Superior temporal gyrus (tissue), 1 donor: ENCODE measurements around the gene RNLS.

Experiments
- DNase-seq: peaks from one replicate; pipeline ENCODE4 v3.0.0-alpha.2; 2016; ENCODE audit errors: extremely low spot score

RNLS gene

GRCh38 chr10:88256886-88257285 lies 326.2 kb downstream of the RNLS start:
- DNase-seq, result no peak

- no peak for DNase-seq
Observed at GRCh38 chr10:88256013-88256680, 327.0 kb downstream of the RNLS start.

DNA sequence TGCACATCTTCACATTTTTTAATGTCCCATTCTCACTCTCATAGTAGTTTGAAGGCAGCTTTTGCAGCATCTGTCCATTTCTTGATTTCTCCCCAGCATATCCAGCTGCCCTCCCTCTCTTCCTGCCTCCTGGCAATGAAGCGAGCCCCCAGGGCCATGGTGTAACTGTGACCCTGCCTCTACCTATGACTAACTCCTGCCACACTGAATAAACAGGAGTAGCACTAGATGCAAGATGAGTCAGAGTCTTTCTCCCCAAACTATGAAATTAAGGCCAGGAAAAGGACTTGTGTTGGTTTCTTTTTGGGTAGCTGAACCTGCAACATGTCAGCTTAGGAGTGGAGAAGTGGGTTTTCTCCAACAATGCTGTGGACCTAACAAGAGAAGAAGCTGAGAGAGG lies 329.0 kb downstream of the RNLS start:
- DNase-seq, result no peak

GRCh38 chr10:88253622-88254021 lies 329.5 kb downstream of the RNLS start:
- DNase-seq, result no peak

DNA sequence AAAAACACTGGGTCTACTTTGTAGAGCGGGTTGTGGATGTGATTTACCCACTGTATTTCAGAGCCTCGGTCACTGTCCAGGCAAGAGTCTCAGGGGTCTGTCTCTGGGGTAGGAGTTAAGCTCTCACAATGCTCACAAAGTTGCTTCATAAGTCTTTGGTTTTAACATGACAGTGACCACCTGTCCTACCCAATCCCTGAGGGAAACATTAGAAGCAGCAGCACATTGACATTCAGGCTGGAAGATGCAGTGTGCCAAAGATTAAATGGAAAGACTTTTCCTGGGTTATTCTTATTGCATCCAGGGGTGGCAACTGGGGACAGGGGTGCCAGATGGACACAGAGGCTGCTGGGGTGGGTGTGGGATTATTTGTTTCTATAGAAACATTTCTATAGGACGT lies 330.0 kb downstream of the RNLS start:
- no peak for DNase-seq

- no peak for DNase-seq
Observed at GRCh38 chr10:88249450-88249849, 333.7 kb downstream of the RNLS start.

- DNase-seq, result no peak
Observed at GRCh38 chr10:88246675-88247074, 336.4 kb downstream of the RNLS start.

DNA sequence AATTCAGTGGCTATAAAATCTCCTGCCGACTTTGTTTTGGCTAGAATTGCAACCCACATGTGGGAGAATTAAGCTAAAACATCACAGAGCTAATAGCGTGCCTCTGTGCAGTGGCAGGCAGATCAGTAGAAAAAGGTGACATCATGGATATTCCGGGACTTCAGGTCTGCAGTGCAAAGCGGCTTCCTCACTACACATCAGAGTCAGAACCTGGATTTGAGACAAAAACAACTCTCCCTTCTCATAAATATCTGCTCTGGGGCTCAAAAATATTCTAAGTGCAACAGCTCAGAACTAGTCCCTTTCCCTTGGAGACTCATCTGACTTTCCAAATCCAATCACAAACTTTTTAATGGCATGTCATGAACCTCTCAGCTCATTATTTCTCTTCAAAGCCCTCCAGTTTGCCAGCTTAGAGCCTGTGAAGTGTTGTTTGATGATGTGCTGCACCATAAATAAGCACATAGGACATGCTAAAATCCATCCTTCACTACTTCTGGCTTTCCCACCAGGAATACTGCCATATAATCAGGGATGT lies 337.1 kb downstream of the RNLS start:
- peak; percentile 52 for DNase-seq

DNA sequence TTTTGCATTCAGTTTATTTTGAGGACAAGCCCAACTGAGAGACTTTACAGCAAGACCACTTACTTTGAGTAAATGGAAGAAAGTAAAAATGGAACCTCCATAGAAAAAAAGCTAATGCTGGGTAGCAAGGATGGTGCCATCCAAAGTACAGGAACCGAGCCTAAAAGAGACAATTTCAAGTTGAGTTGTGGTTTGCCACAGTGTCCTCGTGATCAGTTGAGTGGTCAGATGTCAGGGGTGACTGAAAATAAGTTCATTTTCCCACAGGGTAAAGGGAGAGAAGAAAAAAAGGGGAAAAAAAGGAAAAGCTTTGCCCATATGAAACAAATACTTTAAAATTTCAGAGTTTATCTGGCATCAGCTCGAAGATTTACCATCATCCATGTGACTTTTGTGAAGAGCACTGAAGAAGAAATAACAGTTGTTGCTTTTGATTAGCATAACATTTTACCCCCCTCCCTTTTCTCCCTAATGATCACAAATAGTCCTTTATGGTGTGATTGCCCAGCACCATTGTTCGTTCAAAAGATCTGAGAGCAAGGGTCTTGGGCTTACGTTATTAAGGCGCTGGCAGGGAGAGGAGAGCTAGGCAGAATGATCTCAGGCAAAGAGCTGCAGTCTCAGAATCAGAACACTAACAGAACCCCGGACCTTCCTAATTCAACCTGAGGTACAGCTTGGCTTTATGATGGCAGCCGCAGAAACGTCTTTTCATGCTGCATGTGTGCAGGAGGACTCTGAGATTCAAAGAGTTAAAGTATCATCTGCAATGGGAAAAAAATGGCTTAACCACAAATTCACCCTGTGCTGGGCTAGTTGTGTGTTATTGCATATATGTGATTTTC lies 338.1 kb downstream of the RNLS start:
- peak; percentile 36 for DNase-seq

GRCh38 chr10:88243836-88244730 lies 339.0 kb downstream of the RNLS start:
- DNase-seq, result peak; percentile 49

- no peak for DNase-seq
Observed at GRCh38 chr10:88243202-88243744, 339.8 kb downstream of the RNLS start.

DNA sequence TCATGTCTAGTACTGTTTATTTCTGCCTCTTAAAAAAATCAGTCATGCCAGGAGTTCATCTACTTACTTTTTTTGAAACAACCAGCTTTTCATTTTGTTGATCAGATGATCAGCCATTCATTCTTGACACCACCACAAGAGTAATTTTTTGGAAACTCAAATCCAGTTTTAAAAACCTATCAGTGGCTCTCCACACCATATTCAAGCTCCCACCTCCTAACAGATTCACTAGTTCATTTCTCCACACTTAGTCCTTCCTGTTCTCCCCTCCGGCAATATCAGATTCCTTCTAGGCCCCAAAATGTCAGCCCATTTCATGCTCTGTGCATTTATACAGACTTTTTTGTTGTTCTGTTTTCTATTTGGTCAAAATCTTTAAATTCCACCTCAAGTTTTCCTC lies 341.6 kb downstream of the RNLS start:
- no peak for DNase-seq

GRCh38 chr10:88239212-88239611 lies 343.9 kb downstream of the RNLS start:
- no peak for DNase-seq

DNA sequence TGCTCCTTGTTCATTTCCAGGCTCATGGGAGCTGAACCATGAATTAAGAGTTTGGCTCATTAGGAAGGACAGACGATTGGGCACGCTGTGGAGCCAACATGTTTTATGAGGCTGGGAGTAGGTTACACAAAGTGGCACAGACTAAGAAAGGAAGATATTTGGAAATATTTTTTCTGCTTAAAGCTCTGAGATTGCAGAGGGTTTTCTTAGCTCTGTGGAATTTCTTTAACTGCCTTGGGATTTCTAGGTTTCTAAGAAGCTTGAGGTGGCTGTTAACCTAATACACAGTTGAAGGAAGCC lies 344.6 kb downstream of the RNLS start:
- peak; percentile 24 for DNase-seq

GRCh38 chr10:88237896-88238614 lies 345.1 kb downstream of the RNLS start:
- no peak for DNase-seq

DNA sequence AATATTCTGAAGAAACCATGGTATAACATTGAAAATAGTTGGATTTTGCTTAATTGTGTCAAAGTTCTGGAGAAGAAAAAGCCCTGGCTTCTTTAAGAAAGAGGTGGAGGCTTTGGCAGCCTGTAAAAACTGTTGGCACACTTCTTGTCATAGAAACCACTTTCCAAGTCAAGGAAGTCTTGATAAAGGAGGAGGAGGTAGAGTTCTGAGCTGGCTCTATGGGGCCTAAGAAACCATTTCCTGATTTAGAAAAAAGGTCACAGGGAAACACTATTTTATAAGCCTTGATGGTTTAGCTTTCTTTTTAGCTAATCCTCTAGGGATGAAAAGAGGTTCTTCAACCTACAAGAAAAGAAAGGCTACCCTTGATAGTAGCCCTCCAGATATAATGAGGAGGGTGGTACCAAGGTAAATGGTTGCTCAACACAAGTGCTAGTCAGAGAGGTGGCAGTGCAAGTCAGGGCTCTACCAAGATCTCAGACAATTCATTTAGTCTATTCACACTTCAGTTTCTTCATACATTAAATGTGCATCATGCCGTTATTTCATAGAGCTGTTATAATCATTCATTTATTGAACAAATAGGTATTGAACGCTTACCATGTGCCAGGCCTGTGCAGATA lies 346.9 kb downstream of the RNLS start:
- DNase-seq, result no peak

- no peak for DNase-seq
Observed at GRCh38 chr10:88234297-88234696, 348.8 kb downstream of the RNLS start.

- DNase-seq, result no peak
Observed at GRCh38 chr10:88233870-88234269, 349.2 kb downstream of the RNLS start.

DNA sequence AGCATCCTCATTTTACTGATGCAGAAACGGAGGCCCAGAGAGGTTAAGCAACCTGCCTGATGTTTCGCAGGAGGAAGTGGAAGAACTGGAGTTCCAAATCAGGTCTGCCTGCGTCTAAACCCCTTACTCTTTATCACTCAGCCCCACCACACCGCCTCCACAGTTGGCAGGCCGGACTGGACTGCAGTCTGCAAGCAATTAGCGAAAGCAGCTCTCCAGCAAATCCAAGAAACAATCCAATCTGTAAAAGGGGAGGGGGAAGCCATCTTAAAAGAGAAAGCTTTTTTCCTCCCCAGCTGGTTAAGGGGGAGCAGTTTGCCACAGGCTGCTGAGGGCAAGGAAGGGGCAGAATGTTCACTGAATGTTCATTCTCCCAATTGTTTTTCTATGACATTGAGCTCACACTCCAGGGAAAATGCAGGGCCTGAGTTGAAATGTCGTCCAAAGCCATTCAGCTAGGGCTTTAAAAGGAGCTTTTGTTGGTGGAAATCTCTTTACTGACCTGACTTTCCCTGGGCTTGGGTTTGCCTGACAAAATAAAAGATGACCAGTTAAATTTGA lies 350.1 kb downstream of the RNLS start:
- no peak for DNase-seq
